GM12878 (cell line): ENCODE data around the gene OMG. TPM values are rescaled to one million over a fixed set of nuclear protein-coding genes. Genes with fewer than 3 reads are reported as not detected.

Experiments used
- ATAC-seq: fragments of 200-7000 bp; cut with Tn5 transposase; 3 replicates; pipeline ENCODE4 v1.9.1; 2020; ENCODE audit warnings: mild to moderate bottlenecking, moderate library complexity
- BruUV-seq: library from RNA; stranded (reverse); fragments of 400-500 nt; replicated peaks from 2 replicates; lab custom pipeline; 2021; lab: Mats Ljungman, UMichigan
- CTCF ChIA-PET: fragments of 300-600 bp; sonication (Branson Sonifier 250); formaldehyde crosslinking; extraction: SDS; loops from one replicate; lab custom pipeline; 2021; ENCODE audit warnings: inconsistent platforms; lab: Yijun Ruan, JAX
- POLR2A ChIA-PET: fragments of 350-600 bp; formaldehyde crosslinking; extraction: SDS; loops from one replicate; lab custom pipeline; 2021; ENCODE audit warnings: inconsistent platforms; lab: Charles Lee
- RAD21 ChIA-PET: fragments of 300-600 bp; sonication (Branson Sonifier 250); formaldehyde crosslinking; loops from one replicate; lab custom pipeline; 2023; ENCODE audit warnings: antibody characterized with exemption; ENCODE audit not compliant: unreplicated experiment; lab: Charles Lee
- SMC1A ChIA-PET: fragments of 300-600 bp; sonication (Branson Sonifier 250); formaldehyde crosslinking; loops from one replicate; lab custom pipeline; 2023; ENCODE audit not compliant: unreplicated experiment, uncharacterized antibody; lab: Charles Lee
- DNase-seq: peaks from one replicate; pipeline ENCODE4 v3.0.0-alpha.2; 2011; ENCODE audit warnings: low read depth, low spot score
- FAIRE-seq: peaks from 3 replicates; lab custom pipeline; 2011; peaks lifted over from hg19 to GRCh38; lab: Jason Lieb, UNC
- H2AFZ ChIP-seq: 2 replicates; pipeline ENCODE4 v1.6.0; 2011; ENCODE audit warnings: low read depth, low read length, control low read depth; ENCODE audit not compliant: control insufficient read depth
- H3K27ac ChIP-seq: 2 replicates; pipeline ENCODE4 v1.5.1; 2011; ENCODE audit warnings: control low read depth; ENCODE audit not compliant: control insufficient read depth, insufficient read depth
- H3K27me3 ChIP-seq, 2 experiments: replicated peaks in 1 of 2; 2 replicates each; pipeline versions ENCODE4 v1.6.0 to v1.6.1; 2011; ENCODE audit warnings: low read length in 1 of 2; ENCODE audit not compliant: control insufficient read depth in 2 of 2, insufficient read depth in 2 of 2
- H3K36me3 ChIP-seq, 2 experiments: 2 replicates each; pipeline ENCODE4 v1.5.1; 2011; ENCODE audit warnings: low read length in 1 of 2; ENCODE audit not compliant: control insufficient read depth in 2 of 2, insufficient read depth in 2 of 2
- H3K4me1 ChIP-seq: 2 replicates; pipeline ENCODE4 v1.6.1; 2011; ENCODE audit warnings: mild to moderate bottlenecking, low read length, moderate library complexity, mixed read lengths; ENCODE audit not compliant: control insufficient read depth, insufficient read depth
- H3K4me2 ChIP-seq: 2 replicates; pipeline ENCODE4 v1.6.0; 2011; ENCODE audit warnings: control low read depth; ENCODE audit not compliant: control insufficient read depth, insufficient read depth
- H3K4me3 ChIP-seq: fragments of 200-600 bp; sonication (generic); 2 replicates; pipeline ENCODE4 v1.5.1; 2016
- H3K79me2 ChIP-seq: 2 replicates; pipeline ENCODE4 v1.6.0; 2011; ENCODE audit warnings: low read length; ENCODE audit not compliant: control insufficient read depth, insufficient read depth
- H3K9ac ChIP-seq: 2 replicates; pipeline ENCODE4 v1.8.0; 2011; ENCODE audit warnings: low read length, control low read depth, mixed read lengths; ENCODE audit not compliant: control insufficient read depth, insufficient read depth
- H3K9me3 ChIP-seq: replicated peaks from 3 replicates; pipeline ENCODE4 v1.5.1; 2011; ENCODE audit warnings: mild to moderate bottlenecking, low read length; ENCODE audit not compliant: control insufficient read depth, insufficient read depth
- H4K20me1 ChIP-seq: 2 replicates; pipeline ENCODE4 v1.6.0; 2011; ENCODE audit not compliant: control insufficient read depth, insufficient read depth
- ATF7 ChIP-seq: fragments of 450-650 bp; IDR thresholded peaks from 2 replicates; pipeline ENCODE4 v1.6.1; 2016; ENCODE audit warnings: low read depth, mild to moderate bottlenecking
- EED ChIP-seq: sonication (generic); IDR thresholded peaks from 2 replicates; pipeline ENCODE4 v1.6.1; 2016; ENCODE audit warnings: antibody characterized with exemption, low read depth
- EP300 ChIP-seq, 2 experiments: fragments of 150-350 bp in 1 of 2; IDR thresholded peaks; 2 replicates each; pipeline ENCODE4 v1.6.1; 2011 to 2012; ENCODE audit warnings: low read depth in 2 of 2, low read length in 2 of 2, borderline replicate concordance in 1 of 2, improper control_type of control experiment in 1 of 2, inconsistent platforms in 1 of 2; ENCODE audit not compliant: control insufficient read depth in 1 of 2
- ETV6 ChIP-seq, 2 experiments: fragments of 450-650 bp in 1 of 2; IDR thresholded peaks in 1 of 2; conservative IDR thresholded peaks in 1 of 2; 2 replicates each; pipeline ENCODE4 v1.6.1; 2014; ENCODE audit warnings: antibody characterized with exemption in 1 of 2, borderline replicate concordance in 1 of 2, low read depth in 1 of 2, mild to moderate bottlenecking in 1 of 2, moderate library complexity in 1 of 2
- MTA2 ChIP-seq: fragments of 450-650 bp; IDR thresholded peaks from 2 replicates; pipeline ENCODE4 v1.6.1; 2016; ENCODE audit warnings: low read depth, mild to moderate bottlenecking, moderate library complexity
- NFIC ChIP-seq: IDR thresholded peaks from 2 replicates; pipeline ENCODE4 v1.6.1; 2012; ENCODE audit warnings: low read depth, mild to moderate bottlenecking, inconsistent platforms, low read length, moderate library complexity
- NFXL1 ChIP-seq: fragments of 450-650 bp; IDR thresholded peaks from 2 replicates; pipeline ENCODE4 v1.6.1; 2017; ENCODE audit warnings: antibody characterized with exemption, mild to moderate bottlenecking, borderline replicate concordance
- NKRF ChIP-seq: fragments of 450-650 bp; conservative IDR thresholded peaks from 2 replicates; pipeline ENCODE4 v1.6.1; 2017; ENCODE audit warnings: mild to moderate bottlenecking, moderate library complexity
- RAD51 ChIP-seq: fragments of 450-650 bp; IDR thresholded peaks from 2 replicates; pipeline ENCODE4 v1.6.1; 2016; ENCODE audit warnings: moderate library complexity, mild to moderate bottlenecking, inconsistent platforms
- STAT3 ChIP-seq: IDR thresholded peaks from 2 replicates; pipeline ENCODE4 v1.6.1; 2011; ENCODE audit warnings: low read depth, low read length, improper control_type of control experiment
- ZNF384 ChIP-seq: IDR thresholded peaks from 2 replicates; pipeline ENCODE4 v1.6.1; 2012; ENCODE audit warnings: low read depth, mild to moderate bottlenecking, low read length, improper control_type of control experiment, borderline replicate concordance
- ZSCAN29 ChIP-seq: fragments of 450-650 bp; IDR thresholded peaks from 2 replicates; pipeline ENCODE4 v1.6.1; 2017; ENCODE audit warnings: mild to moderate bottlenecking, moderate library complexity
- WGBS: methylation state at CpG from one replicate; pipeline ENCODE4 v1.1.6; 2016; ENCODE audit warnings: low lambda C conversion rate; ENCODE audit not compliant: insufficient replicate concordance, insufficient coverage; ENCODE audit errors: missing lambda C conversion rate; 5-methylcytosine and 5-hydroxymethylcytosine counted together
- in situ Hi-C: fragments of 300-500 bp; cut with MboI; formaldehyde crosslinking; loops from 9 replicates; pipeline ENCODE4 v1.14.3; 2018; ENCODE audit warnings: mixed read lengths
- intact Hi-C: fragments of 100-400 bp; cut with micrococcal nuclease; formaldehyde crosslinking; loops from one replicate; pipeline ENCODE4 v1.14.2; 2022; ENCODE audit not compliant: unreplicated experiment
- polyA plus RNA-seq, 11 experiments: library from polyadenylated mRNA; depleted of rRNA in 4 of 11; unstranded in 6 of 11; stranded (reverse) in 5 of 11; fragments of >200 nt; fragmentation: Nextera tagmentation in 4 of 11; fragmentation: Illumina TruSeq in 1 of 11; extraction: Ambion mirVana in 4 of 11; extraction: Trizol in 1 of 11; gene quantifications; 1 replicate in 1 of 11; 2 replicates in 10 of 11; pipeline versions ENCODE4 v1.2.1 to v1.2.3, GENCODE V29; 2011 to 2016; ENCODE audit warnings: inconsistent platforms in 2 of 11, missing spikeins in 2 of 11, low read depth in 1 of 11
- total RNA-seq, 4 experiments: library from RNA; depleted of rRNA in 3 of 4; stranded (reverse); fragments of >200 nt in 3 of 4; fragmentation: Illumina TruSeq in 1 of 4; extraction: Trizol in 1 of 4; gene quantifications; 2 replicates each; pipeline versions ENCODE4 v1.2.1 to v1.2.3, GENCODE V29; 2013 to 2021
- TF ChIP-seq, protein P1 (sequence below): fragments of 450-650 bp; IDR thresholded peaks from 2 replicates; pipeline ENCODE4 v1.6.1; 2017; ENCODE audit warnings: mild to moderate bottlenecking, moderate library complexity
- TF ChIP-seq, protein P2 (sequence below), 3 experiments: IDR thresholded peaks in 2 of 3; conservative IDR thresholded peaks in 1 of 3; 2 replicates each; pipeline ENCODE4 v1.5.1; 2011; ENCODE audit warnings: low read depth in 3 of 3, low read length in 3 of 3, mild to moderate bottlenecking in 3 of 3, control low read depth in 2 of 3, moderate library complexity in 2 of 3, inconsistent platforms in 1 of 3, mixed read lengths in 1 of 3; ENCODE audit not compliant: control insufficient read depth in 2 of 3, insufficient read depth in 1 of 3; ENCODE audit errors: extremely low read depth in 1 of 3
- TF ChIP-seq, protein P3 (sequence below): fragments of 450-650 bp; IDR thresholded peaks from 2 replicates; pipeline ENCODE4 v1.6.1; 2014; ENCODE audit warnings: mild to moderate bottlenecking

OMG gene
- total and polyA plus RNA-seq, 10 of the 15 experiments (the other 5 are each of a cell fraction or from before 2014, with no cell fraction given) = 0.09 to 0.96 (median 0.26) TPM

- POLR2A ChIA-PET = no interaction called here
- no peaks in the 10 kb centered on the region for H3K4me1 ChIP-seq
- CTCF ChIA-PET = no interaction called here
- no peak overlapping the region for H3K9ac ChIP-seq
- ATAC-seq (no peak), DNase-seq (no peak), FAIRE-seq (no peak)
- H3K27ac ChIP-seq = no peak overlapping the region
- SMC1A ChIA-PET = interaction anchor here (0.8 kb wide), 1 partner anchor 95 kb away, joined by 3 read pairs; no protein-coding TSS in a partner anchor
- BruUV-seq = no TSS peak
- no peak overlapping the region for H3K4me3 ChIP-seq
- peaks cover 0 to 8% of the 10 kb centered on the region in 2 experiments; a peak in 1 of 4 replicates for H3K36me3 ChIP-seq
- no peaks in the 10 kb centered on the region for H3K79me2 ChIP-seq
- RAD21 ChIA-PET = no interaction called here
- intact Hi-C loops = no loop called here
- H3K4me2 ChIP-seq = no peak overlapping the region
- no peaks in the 10 kb centered on the region for H4K20me1 ChIP-seq
- no peaks in the 10 kb centered on the region for H3K27me3 ChIP-seq
- in situ Hi-C loops = no loop called here
- H3K9me3 ChIP-seq = no peaks in the 10 kb centered on the region
- no peak overlapping the region for H2AFZ ChIP-seq
- WGBS = 95% methylated on average over 1 of the region's 1 CpG
- TF ChIP-seq, protein P1, sequence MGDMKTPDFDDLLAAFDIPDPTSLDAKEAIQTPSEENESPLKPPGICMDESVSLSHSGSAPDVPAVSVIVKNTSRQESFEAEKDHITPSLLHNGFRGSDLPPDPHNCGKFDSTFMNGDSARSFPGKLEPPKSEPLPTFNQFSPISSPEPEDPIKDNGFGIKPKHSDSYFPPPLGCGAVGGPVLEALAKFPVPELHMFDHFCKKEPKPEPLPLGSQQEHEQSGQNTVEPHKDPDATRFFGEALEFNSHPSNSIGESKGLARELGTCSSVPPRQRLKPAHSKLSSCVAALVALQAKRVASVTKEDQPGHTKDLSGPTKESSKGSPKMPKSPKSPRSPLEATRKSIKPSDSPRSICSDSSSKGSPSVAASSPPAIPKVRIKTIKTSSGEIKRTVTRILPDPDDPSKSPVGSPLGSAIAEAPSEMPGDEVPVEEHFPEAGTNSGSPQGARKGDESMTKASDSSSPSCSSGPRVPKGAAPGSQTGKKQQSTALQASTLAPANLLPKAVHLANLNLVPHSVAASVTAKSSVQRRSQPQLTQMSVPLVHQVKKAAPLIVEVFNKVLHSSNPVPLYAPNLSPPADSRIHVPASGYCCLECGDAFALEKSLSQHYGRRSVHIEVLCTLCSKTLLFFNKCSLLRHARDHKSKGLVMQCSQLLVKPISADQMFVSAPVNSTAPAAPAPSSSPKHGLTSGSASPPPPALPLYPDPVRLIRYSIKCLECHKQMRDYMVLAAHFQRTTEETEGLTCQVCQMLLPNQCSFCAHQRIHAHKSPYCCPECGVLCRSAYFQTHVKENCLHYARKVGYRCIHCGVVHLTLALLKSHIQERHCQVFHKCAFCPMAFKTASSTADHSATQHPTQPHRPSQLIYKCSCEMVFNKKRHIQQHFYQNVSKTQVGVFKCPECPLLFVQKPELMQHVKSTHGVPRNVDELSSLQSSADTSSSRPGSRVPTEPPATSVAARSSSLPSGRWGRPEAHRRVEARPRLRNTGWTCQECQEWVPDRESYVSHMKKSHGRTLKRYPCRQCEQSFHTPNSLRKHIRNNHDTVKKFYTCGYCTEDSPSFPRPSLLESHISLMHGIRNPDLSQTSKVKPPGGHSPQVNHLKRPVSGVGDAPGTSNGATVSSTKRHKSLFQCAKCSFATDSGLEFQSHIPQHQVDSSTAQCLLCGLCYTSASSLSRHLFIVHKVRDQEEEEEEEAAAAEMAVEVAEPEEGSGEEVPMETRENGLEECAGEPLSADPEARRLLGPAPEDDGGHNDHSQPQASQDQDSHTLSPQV = no peak
- TF ChIP-seq NKRF (no peak), STAT3 (no peak), ZNF384 (no peak), NFIC (no peak), ETV6 (conservative IDR thresholded peaks at IDR 0.05 in 1 of 2, IDR thresholded peaks at IDR 0.05 in 1 of 2; ENCODE audit: borderline replicate concordance in 1 of 2, low read depth in 1 of 2) (no peak), EP300 (IDR thresholded peaks at IDR 0.05; ENCODE audit: borderline replicate concordance in 1 of 2, control insufficient read depth in 1 of 2, low read depth in 2 of 2, low read length in 2 of 2) (no peak), NFXL1 (no peak), ATF7 (no peak), RAD51 (no peak), MTA2 (no peak), ZSCAN29 (no peak), EED (no peak)
- TF ChIP-seq, protein P2, sequence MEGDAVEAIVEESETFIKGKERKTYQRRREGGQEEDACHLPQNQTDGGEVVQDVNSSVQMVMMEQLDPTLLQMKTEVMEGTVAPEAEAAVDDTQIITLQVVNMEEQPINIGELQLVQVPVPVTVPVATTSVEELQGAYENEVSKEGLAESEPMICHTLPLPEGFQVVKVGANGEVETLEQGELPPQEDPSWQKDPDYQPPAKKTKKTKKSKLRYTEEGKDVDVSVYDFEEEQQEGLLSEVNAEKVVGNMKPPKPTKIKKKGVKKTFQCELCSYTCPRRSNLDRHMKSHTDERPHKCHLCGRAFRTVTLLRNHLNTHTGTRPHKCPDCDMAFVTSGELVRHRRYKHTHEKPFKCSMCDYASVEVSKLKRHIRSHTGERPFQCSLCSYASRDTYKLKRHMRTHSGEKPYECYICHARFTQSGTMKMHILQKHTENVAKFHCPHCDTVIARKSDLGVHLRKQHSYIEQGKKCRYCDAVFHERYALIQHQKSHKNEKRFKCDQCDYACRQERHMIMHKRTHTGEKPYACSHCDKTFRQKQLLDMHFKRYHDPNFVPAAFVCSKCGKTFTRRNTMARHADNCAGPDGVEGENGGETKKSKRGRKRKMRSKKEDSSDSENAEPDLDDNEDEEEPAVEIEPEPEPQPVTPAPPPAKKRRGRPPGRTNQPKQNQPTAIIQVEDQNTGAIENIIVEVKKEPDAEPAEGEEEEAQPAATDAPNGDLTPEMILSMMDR (IDR thresholded peaks at IDR 0.05 in 2 of 3, conservative IDR thresholded peaks at IDR 0.05 in 1 of 3; ENCODE audit: control insufficient read depth in 2 of 3, extremely low read depth in 1 of 3, insufficient read depth in 1 of 3, low read depth in 3 of 3, low read length in 3 of 3) = no peak
- TF ChIP-seq, protein P3, sequence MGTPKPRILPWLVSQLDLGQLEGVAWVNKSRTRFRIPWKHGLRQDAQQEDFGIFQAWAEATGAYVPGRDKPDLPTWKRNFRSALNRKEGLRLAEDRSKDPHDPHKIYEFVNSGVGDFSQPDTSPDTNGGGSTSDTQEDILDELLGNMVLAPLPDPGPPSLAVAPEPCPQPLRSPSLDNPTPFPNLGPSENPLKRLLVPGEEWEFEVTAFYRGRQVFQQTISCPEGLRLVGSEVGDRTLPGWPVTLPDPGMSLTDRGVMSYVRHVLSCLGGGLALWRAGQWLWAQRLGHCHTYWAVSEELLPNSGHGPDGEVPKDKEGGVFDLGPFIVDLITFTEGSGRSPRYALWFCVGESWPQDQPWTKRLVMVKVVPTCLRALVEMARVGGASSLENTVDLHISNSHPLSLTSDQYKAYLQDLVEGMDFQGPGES = no peak
Observed at GRCh38 chr17:31272236-31272635, 24.8 kb downstream of the OMG start.
